Chondrocyte (in vitro differentiated cells): Measurements from ENCODE around the gene ZNF423. TPM values are rescaled to one million over a fixed set of nuclear protein-coding genes. Genes with fewer than 3 reads are reported as not detected.

Experiments used
- DNase-seq: peaks from one replicate; pipeline ENCODE4 v3.0.0; 2021; ENCODE audit warnings: mixed read lengths, low spot score
- H3K27ac Mint-ChIP-seq: one replicate; pipeline ENCODE4 v1.8.0; 2021; ENCODE audit warnings: mild to moderate bottlenecking, moderate library complexity, mixed read lengths; ENCODE audit not compliant: unreplicated experiment
- H3K27me3 Mint-ChIP-seq: 2 replicates; pipeline ENCODE4 v1.8.0; 2021; ENCODE audit warnings: low read depth, mixed read lengths
- H3K36me3 Mint-ChIP-seq: 2 replicates; pipeline ENCODE4 v1.8.0; 2021; ENCODE audit warnings: low read depth, mixed read lengths
- H3K4me1 Mint-ChIP-seq: 2 replicates; pipeline ENCODE4 v1.8.0; 2021; ENCODE audit warnings: low read depth, mild to moderate bottlenecking, mixed read lengths
- H3K4me3 Mint-ChIP-seq: one replicate; pipeline ENCODE4 v1.8.0; 2021; ENCODE audit warnings: mild to moderate bottlenecking, moderate library complexity, mixed read lengths; ENCODE audit not compliant: unreplicated experiment
- H3K9me3 Mint-ChIP-seq: 2 replicates; pipeline ENCODE4 v1.8.0; 2021; ENCODE audit warnings: low read depth, mixed read lengths
- CTCF ChIP-seq: fragments of 200-600 bp; sonication (generic); IDR thresholded peaks from 2 replicates; pipeline ENCODE4 v1.5.0; 2021; ENCODE audit warnings: antibody characterized with exemption, mild to moderate bottlenecking, moderate library complexity
- total RNA-seq: library from RNA; stranded (reverse); gene quantifications from 3 replicates; pipeline ENCODE4 v1.2.1, GENCODE V29; 2021

Gene ZNF423
- total RNA-seq, 1 donor from 2014 or later, result 4.7 TPM

GRCh38 chr16:49701789-49702494 is 154.0 kb downstream of the ZNF423 start:
- DNase-seq, result no peak
- no peak overlapping the region for H3K4me3 Mint-ChIP-seq
- TF ChIP-seq CTCF, result no peak
- H3K9me3 Mint-ChIP-seq, result no peaks in the 10 kb centered on the region
- H3K36me3 Mint-ChIP-seq, result no peaks in the 10 kb centered on the region
- H3K27ac Mint-ChIP-seq, result peak overlapping the region; percentile 22
- peaks cover 37% of the 10 kb centered on the region for H3K4me1 Mint-ChIP-seq
- H3K27me3 Mint-ChIP-seq, result no peaks in the 10 kb centered on the region

GRCh38 chr16:49701065-49701685 is 154.7 kb downstream of the ZNF423 start:
- Mint-ChIP-seq H3K4me3 (no peak overlapping the region), H3K27me3 (no peaks in the 10 kb centered on the region), H3K4me1 (peaks cover 37% of the 10 kb centered on the region), H3K27ac (peak overlapping the region; percentile 41), H3K36me3 (no peaks in the 10 kb centered on the region), H3K9me3 (no peaks in the 10 kb centered on the region)
- TF ChIP-seq CTCF, result no peak
- DNase-seq, result no peak

- no peak for TF ChIP-seq CTCF
- Mint-ChIP-seq H3K27me3 (no peaks in the 10 kb centered on the region), H3K4me3 (no peak overlapping the region), H3K27ac (peak overlapping the region; percentile 68), H3K4me1 (peaks cover 37% of the 10 kb centered on the region), H3K9me3 (no peaks in the 10 kb centered on the region), H3K36me3 (no peaks in the 10 kb centered on the region)
- no peak for DNase-seq
Measured at GRCh38 chr16:49700251-49701064, 155.5 kb downstream of the ZNF423 start.

- no peak overlapping the region for H3K4me3 Mint-ChIP-seq
- H3K9me3 Mint-ChIP-seq, result no peaks in the 10 kb centered on the region
- no peak for TF ChIP-seq CTCF
- H3K36me3 Mint-ChIP-seq, result no peaks in the 10 kb centered on the region
- no peaks in the 10 kb centered on the region for H3K27me3 Mint-ChIP-seq
- peaks cover 37% of the 10 kb centered on the region for H3K4me1 Mint-ChIP-seq
- H3K27ac Mint-ChIP-seq, result peak overlapping the region; percentile 68
- DNase-seq, result no peak
Measured at GRCh38 chr16:49699841-49700175, 156.1 kb downstream of the ZNF423 start.
